Prostate gland (tissue), 2 donors: Measurements from ENCODE around the gene RTP5. TPM values are rescaled to one million over a fixed set of nuclear protein-coding genes. Genes with fewer than 3 reads are reported as not detected.

Experiments used
- DNase-seq: peaks from one replicate; pipeline ENCODE4 v3.0.0-alpha.2; 2019; ENCODE audit warnings: low spot score
- H3K27ac ChIP-seq, 2 donors: fragments of 200-600 bp; sonication (generic); 2 replicates each; pipeline ENCODE4 v1.5.1; 2017 to 2019
- H3K27me3 ChIP-seq: fragments of 200-600 bp; sonication (generic); replicated peaks from 2 replicates; pipeline ENCODE4 v1.5.1; 2019; ENCODE audit not compliant: insufficient read depth
- H3K36me3 ChIP-seq, 2 donors: fragments of 200-600 bp; sonication (generic); 1 replicate in 1 of 2; 2 replicates in 1 of 2; pipeline versions ENCODE4 v1.5.1 to v1.8.1; 2017 to 2019
- H3K4me1 ChIP-seq: fragments of 200-600 bp; sonication (generic); replicated peaks from 2 replicates; pipeline ENCODE4 v1.5.1; 2019
- H3K4me3 ChIP-seq, 2 donors: fragments of 200-600 bp; sonication (generic); 2 replicates each; pipeline ENCODE4 v1.5.1; 2017 to 2019
- H3K9me3 ChIP-seq: fragments of 200-600 bp; sonication (generic); 2 replicates; pipeline ENCODE4 v1.5.1; 2017
- CTCF ChIP-seq, 4 experiments: fragments of 200-600 bp in 2 of 4; fragments of 450-650 bp in 2 of 4; sonication (generic) in 2 of 4; IDR thresholded peaks; 1 replicate in 3 of 4; 2 replicates in 1 of 4; pipeline ENCODE4 v1.5.1; 2016 to 2019; ENCODE audit warnings: antibody characterized with exemption in 4 of 4, mild to moderate bottlenecking in 2 of 4, moderate library complexity in 2 of 4
- POLR2A ChIP-seq: fragments of 450-650 bp; IDR thresholded peaks from one replicate; pipeline ENCODE4 v1.6.1; 2016; ENCODE audit warnings: antibody characterized with exemption, mild to moderate bottlenecking
- POLR2AphosphoS5 ChIP-seq: sonication (generic); formaldehyde crosslinking; IDR thresholded peaks from one replicate; pipeline ENCODE4 v1.6.1; 2017; ENCODE audit warnings: antibody characterized with exemption
- WGBS: methylation state at CpG from one replicate; pipeline ENCODE4 v1.1.5; 2018; 5-methylcytosine and 5-hydroxymethylcytosine counted together
- intact Hi-C: fragments of 100-400 bp; cut with DNase I; formaldehyde crosslinking; loops from one replicate; pipeline ENCODE4 v1.14.2; 2022
- total RNA-seq, 2 donors: library from RNA; depleted of rRNA; stranded (reverse); fragments of >200 nt; gene quantifications; one replicate each; pipeline ENCODE4 v1.1.0, GENCODE V29; 2016

RTP5 gene
- total RNA-seq, 2 donors from 2014 or later: 0.14 to 0.28 TPM

- Histone ChIP-seq H3K27ac (no peak overlapping the region), H3K27me3 (no peaks in the 10 kb centered on the region), H3K4me3 (no peak overlapping the region), H3K4me1 (peaks cover 5% of the 10 kb centered on the region), H3K36me3 (no peaks in the 10 kb centered on the region), H3K9me3 (no peaks in the 10 kb centered on the region)
- WGBS: 15% methylated on average over 28 of the region's 31 CpGs
- intact Hi-C loops: no loop called here
- no peak for DNase-seq
- TF ChIP-seq POLR2A (no peak), POLR2AphosphoS5 (no peak), CTCF (IDR thresholded peaks at IDR 0.05) (no peak)
Measured at GRCh38 chr2:241865957-241866789, 3.4 kb upstream of the RTP5 start.

GRCh38 chr2:241866790-241867645 is 2.5 kb upstream of the RTP5 start:
- TF ChIP-seq CTCF (IDR thresholded peaks at IDR 0.05) (no peak), POLR2AphosphoS5 (no peak), POLR2A (no peak)
- 67% methylated on average over 31 of the region's 33 CpGs for WGBS

GRCh38 chr2:241867776-241868420 is 1.6 kb upstream of the RTP5 start:
- DNase-seq: no peak
- intact Hi-C loops: no loop called here
- Histone ChIP-seq H3K27ac (no peak overlapping the region), H3K36me3 (no peaks in the 10 kb centered on the region), H3K9me3 (no peaks in the 10 kb centered on the region), H3K27me3 (no peaks in the 10 kb centered on the region), H3K4me1 (peaks cover 5% of the 10 kb centered on the region), H3K4me3 (no peak overlapping the region)
- TF ChIP-seq POLR2A (no peak), CTCF (IDR thresholded peaks at IDR 0.05) (no peak), POLR2AphosphoS5 (no peak)
- 58% methylated on average over 19 of the region's 19 CpGs for WGBS

More at GRCh38 chr2:241866790-241867645, 2.5 kb upstream of the RTP5 start:
- DNase-seq: no peak
- H3K4me3 ChIP-seq: no peak overlapping the region
- intact Hi-C loops: no loop called here
- no peaks in the 10 kb centered on the region for H3K36me3 ChIP-seq
- no peak overlapping the region for H3K27ac ChIP-seq
- H3K27me3 ChIP-seq: no peaks in the 10 kb centered on the region
- H3K9me3 ChIP-seq: no peaks in the 10 kb centered on the region
- H3K4me1 ChIP-seq: peaks cover 5% of the 10 kb centered on the region

- H3K36me3 ChIP-seq: no peaks in the 10 kb centered on the region
- no peak for TF ChIP-seq CTCF (IDR thresholded peaks at IDR 0.05)
- TF ChIP-seq POLR2AphosphoS5: no peak
- no peak for TF ChIP-seq POLR2A
- intact Hi-C loops: no loop called here
- H3K27ac ChIP-seq: no peak overlapping the region
- 19% methylated on average over 15 of the region's 15 CpGs for WGBS
- H3K4me3 ChIP-seq: no peak overlapping the region
- no peaks in the 10 kb centered on the region for H3K27me3 ChIP-seq
- no peaks in the 10 kb centered on the region for H3K9me3 ChIP-seq
- H3K4me1 ChIP-seq: peaks cover 5% of the 10 kb centered on the region
- no peak for DNase-seq
Measured at GRCh38 chr2:241868661-241869081, 858 bp upstream of the RTP5 start.
